ENCODE measurements around the gene CADM1.

GRCh38 chr11:115502636-115503082, 1.6 kb downstream of the CADM1 start:
- TF ChIP-seq POLR2A (IDR thresholded peaks at IDR 0.05; ENCODE audit: low read length), result no peak
- no peak for TF ChIP-seq GATA1 (IDR thresholded peaks at IDR 0.05; ENCODE audit: low read depth, low read length)
